ENCODE results near the gene MTRF1L.
A peak's percentile ranks its signal among the peaks of the same experiment; 100 is the strongest.

Gene MTRF1L

DNA sequence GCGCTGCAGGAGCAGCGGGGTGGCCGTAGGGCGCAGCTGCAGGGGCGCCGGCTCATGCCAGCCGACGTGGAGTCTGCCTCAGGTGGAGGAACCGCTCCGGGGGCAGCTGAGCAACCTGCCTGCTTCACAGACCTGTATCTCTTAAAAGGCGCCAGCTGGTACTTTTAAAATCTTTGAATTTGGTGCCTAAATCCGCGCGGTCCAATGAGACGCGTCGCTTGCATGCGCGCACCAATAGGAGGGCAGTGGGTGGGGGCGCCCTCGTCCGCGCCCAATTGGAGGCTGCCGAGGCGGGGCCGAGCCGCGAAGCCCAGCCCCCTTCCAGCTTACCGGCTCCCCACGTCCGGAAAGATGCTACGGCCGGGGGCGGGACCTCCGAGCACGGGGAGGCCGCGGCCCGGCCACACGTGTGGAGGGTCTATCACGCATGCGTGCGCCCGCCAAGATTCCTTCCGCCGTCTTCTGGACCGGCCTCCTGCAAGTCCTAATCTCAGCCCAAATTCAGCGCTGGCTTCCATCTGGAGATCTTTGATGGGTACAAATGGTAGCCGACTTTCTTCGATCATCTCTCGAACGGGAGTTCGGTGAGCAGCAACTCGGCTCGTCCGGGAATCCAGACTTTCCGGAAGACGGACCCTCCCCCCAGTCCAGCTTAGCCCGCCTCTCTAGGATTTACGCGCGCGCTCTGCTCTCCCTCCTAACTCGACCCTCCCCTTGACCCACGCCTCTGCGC, 19.4 kb downstream of the MTRF1L start, which contains the start of gene FBXO5:
Gene FBXO5 (minus strand): TSS at position 138 of the 733 bp plus-strand sequence. CDS start 82 bp downstream, at position 56.
- no peaks in the 10 kb centered on the region for H3K9me3 ChIP-seq (ENCODE audit: control insufficient read depth, low read length)
- no peaks in the 10 kb centered on the region for H3K79me1 ChIP-seq (replicated peaks; ENCODE audit: low read length, poor library complexity, severe bottlenecking)
- peaks cover 2% of the 10 kb centered on the region for H3K4me1 ChIP-seq (ENCODE audit: control insufficient read depth, insufficient read depth, low read depth, low read length)
- no peaks in the 10 kb centered on the region for H3K27me3 ChIP-seq (ENCODE audit: control insufficient read depth in 1 of 2, insufficient read depth in 1 of 2, low read length in 2 of 2)
- WGBS: under 1% methylated on average over 66 of the region's 66 CpGs
- DNase-seq: peak; percentile 98
- H2BK15ac ChIP-seq (ENCODE audit: low read depth, poor library complexity, severe bottlenecking): peak within 1 kb of the TSS; percentile 48
- H2AFZ ChIP-seq (ENCODE audit: low read depth, low read length): peak within 1 kb of the TSS; percentile 14
- peak within 1 kb of the TSS; percentile 94 for H3K9ac ChIP-seq (ENCODE audit: low read length)
- H4K8ac ChIP-seq (ENCODE audit: low read length): peak within 1 kb of the TSS; percentile 78
- peak within 1 kb of the TSS; percentile 87 to 100 for H3K4me3 ChIP-seq (ENCODE audit: insufficient read depth in 1 of 2, low read depth in 1 of 2, low read length in 2 of 2)
- no peak within 1 kb of the TSS for H2AK5ac ChIP-seq (ENCODE audit: low read length, severe bottlenecking)
- H3K36me3 ChIP-seq (ENCODE audit: control insufficient read depth in 1 of 2, insufficient read depth in 2 of 2, low read depth in 1 of 2, low read length in 2 of 2): peaks cover 3 to 4% of the 10 kb centered on the region in 2 experiments
- peak within 1 kb of the TSS; percentile 78 for H2BK120ac ChIP-seq (ENCODE audit: low read depth, low read length)
- H2BK5ac ChIP-seq (ENCODE audit: low read depth, low read length, poor library complexity, severe bottlenecking): peak within 1 kb of the TSS; percentile 36
- peak within 1 kb of the TSS; percentile 67 for H4K91ac ChIP-seq (ENCODE audit: low read length)
- peak within 1 kb of the TSS; percentile 98 to 99 for H3K23ac ChIP-seq (ENCODE audit: low read length in 2 of 2)
- peak within 1 kb of the TSS in 1 of 2 experiments; percentile 88 for H3K14ac ChIP-seq (ENCODE audit: low read length in 2 of 2)
- no peak within 1 kb of the TSS for H2BK12ac ChIP-seq (ENCODE audit: low read length in 2 of 2)
- peak within 1 kb of the TSS; percentile 95 for H3K27ac ChIP-seq (ENCODE audit: low read length, poor library complexity, severe bottlenecking)
- H3K4ac ChIP-seq (ENCODE audit: low read depth in 1 of 2, low read length in 2 of 2): peak within 1 kb of the TSS; percentile 73 to 90
- H3K4me2 ChIP-seq (ENCODE audit: low read length, poor library complexity, severe bottlenecking): peak within 1 kb of the TSS; percentile 100
- peak within 1 kb of the TSS; percentile 73 to 82 for H3K18ac ChIP-seq (ENCODE audit: low read depth in 1 of 2, low read length in 2 of 2)

DNA sequence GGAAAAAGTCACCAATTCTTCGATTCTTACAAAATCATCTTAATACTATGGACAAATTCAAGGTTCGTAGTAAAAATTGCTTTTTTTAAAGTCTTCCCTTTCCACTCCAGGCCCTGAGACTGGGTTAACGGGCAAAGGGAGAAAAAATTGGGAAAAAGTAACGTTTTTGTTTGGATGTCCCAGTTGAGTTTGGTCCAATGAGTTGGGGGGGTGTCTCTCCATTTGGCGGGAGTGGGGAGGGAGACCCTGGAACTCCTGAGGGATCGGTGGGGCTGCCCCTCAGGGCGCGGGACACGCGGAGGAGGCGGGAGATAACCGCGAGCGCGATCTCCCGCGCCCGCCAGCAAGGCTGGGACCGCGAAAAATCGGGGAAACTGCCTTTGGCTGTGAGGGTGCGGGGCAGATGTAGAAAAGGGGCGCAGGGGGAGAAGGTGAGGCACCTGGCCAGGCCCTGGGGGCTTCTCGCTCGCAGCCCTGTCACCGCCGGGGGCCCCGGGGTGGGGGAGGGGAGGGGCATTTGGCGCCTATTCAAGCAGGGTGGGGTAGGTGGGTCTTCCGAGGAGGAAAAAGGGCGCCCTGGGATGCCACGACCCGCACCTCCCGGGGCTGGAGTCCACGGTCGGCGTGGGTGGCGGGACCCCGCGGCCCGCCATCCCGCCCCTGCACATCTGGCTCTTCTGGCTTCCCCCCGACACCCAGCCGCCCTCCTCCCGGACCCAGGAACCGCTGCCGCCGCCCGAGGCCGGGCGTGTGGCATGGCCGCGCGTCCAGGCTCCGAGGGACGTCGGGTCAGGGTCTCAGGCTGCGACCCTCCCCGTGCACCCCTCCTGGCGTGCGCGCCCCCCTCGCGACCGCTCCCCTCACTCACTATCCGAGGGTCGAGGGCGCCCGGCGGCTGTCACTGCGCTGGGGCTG, 20.3 kb downstream of the MTRF1L start:
- peak overlapping the region; percentile 77 for H3K9ac ChIP-seq (ENCODE audit: low read length)
- peak overlapping the region in 1 of 2 experiments; percentile 88 for H3K14ac ChIP-seq (ENCODE audit: low read length in 2 of 2)
- no peaks in the 10 kb centered on the region for H3K27me3 ChIP-seq (ENCODE audit: control insufficient read depth in 1 of 2, insufficient read depth in 1 of 2, low read length in 2 of 2)
- no peak overlapping the region for H2AK5ac ChIP-seq (ENCODE audit: low read length, severe bottlenecking)
- H3K18ac ChIP-seq (ENCODE audit: low read depth in 1 of 2, low read length in 2 of 2): peak overlapping the region in 1 of 2 experiments; percentile 82
- peak overlapping the region; percentile 87 to 100 for H3K4me3 ChIP-seq (ENCODE audit: insufficient read depth in 1 of 2, low read depth in 1 of 2, low read length in 2 of 2)
- H3K9me3 ChIP-seq (ENCODE audit: control insufficient read depth, low read length): no peaks in the 10 kb centered on the region
- peaks cover 2% of the 10 kb centered on the region for H3K4me1 ChIP-seq (ENCODE audit: control insufficient read depth, insufficient read depth, low read depth, low read length)
- H3K4me2 ChIP-seq (ENCODE audit: low read length, poor library complexity, severe bottlenecking): peak overlapping the region; percentile 100
- peaks cover 3 to 4% of the 10 kb centered on the region in 2 experiments for H3K36me3 ChIP-seq (ENCODE audit: control insufficient read depth in 1 of 2, insufficient read depth in 2 of 2, low read depth in 1 of 2, low read length in 2 of 2)
- no peak overlapping the region for H3K27ac ChIP-seq (ENCODE audit: low read length, poor library complexity, severe bottlenecking)
- peak overlapping the region; percentile 78 for H2BK120ac ChIP-seq (ENCODE audit: low read depth, low read length)
- H2BK15ac ChIP-seq (ENCODE audit: low read depth, poor library complexity, severe bottlenecking): peak overlapping the region; percentile 48
- H4K8ac ChIP-seq (ENCODE audit: low read length): peak overlapping the region; percentile 38
- no peaks in the 10 kb centered on the region for H3K79me1 ChIP-seq (replicated peaks; ENCODE audit: low read length, poor library complexity, severe bottlenecking)
- no peak overlapping the region for H2BK5ac ChIP-seq (ENCODE audit: low read depth, low read length, poor library complexity, severe bottlenecking)
- H4K91ac ChIP-seq (ENCODE audit: low read length): peak overlapping the region; percentile 67
- H3K23ac ChIP-seq (ENCODE audit: low read length in 2 of 2): peak overlapping the region; percentile 98 to 99
- H2AFZ ChIP-seq (ENCODE audit: low read depth, low read length): peak overlapping the region; percentile 14
- under 1% methylated on average over 39 of the region's 71 CpGs for WGBS
- no peak overlapping the region for H2BK12ac ChIP-seq (ENCODE audit: low read length in 2 of 2)
- peak overlapping the region in 1 of 2 experiments; percentile 75 for H3K4ac ChIP-seq (ENCODE audit: low read depth in 1 of 2, low read length in 2 of 2)
- DNase-seq: no peak

DNA sequence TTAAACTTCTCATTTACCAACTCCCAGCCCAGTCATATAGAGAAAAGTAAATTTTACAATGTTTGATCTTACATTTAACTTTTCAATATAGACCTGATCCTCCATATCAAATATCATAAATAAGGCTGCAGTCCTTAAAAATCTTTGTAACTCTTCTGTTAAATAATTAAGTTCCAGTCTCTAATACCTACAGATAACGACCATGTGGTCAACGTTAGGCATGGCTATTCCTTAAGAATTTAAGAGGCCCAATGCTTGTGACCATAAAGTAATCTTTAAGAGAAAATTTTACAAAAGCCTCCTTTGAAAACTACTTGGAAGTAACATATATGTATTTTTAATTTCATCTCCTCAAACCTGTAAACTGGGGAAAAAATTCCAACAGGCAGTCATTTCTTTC, 21.3 kb downstream of the MTRF1L start:
- H2AK5ac ChIP-seq (ENCODE audit: low read length, severe bottlenecking): no peak overlapping the region
- H2BK12ac ChIP-seq (ENCODE audit: low read length in 2 of 2): no peak overlapping the region
- H2BK15ac ChIP-seq (ENCODE audit: low read depth, poor library complexity, severe bottlenecking): no peak overlapping the region
- H4K91ac ChIP-seq (ENCODE audit: low read length): no peak overlapping the region
- no peak overlapping the region for H3K4ac ChIP-seq (ENCODE audit: low read depth in 1 of 2, low read length in 2 of 2)
- H3K9me3 ChIP-seq (ENCODE audit: control insufficient read depth, low read length): no peaks in the 10 kb centered on the region
- peak overlapping the region; percentile 77 for H3K9ac ChIP-seq (ENCODE audit: low read length)
- no peaks in the 10 kb centered on the region for H3K27me3 ChIP-seq (ENCODE audit: control insufficient read depth in 1 of 2, insufficient read depth in 1 of 2, low read length in 2 of 2)
- H2BK120ac ChIP-seq (ENCODE audit: low read depth, low read length): no peak overlapping the region
- no peak overlapping the region for H3K23ac ChIP-seq (ENCODE audit: low read length in 2 of 2)
- H3K4me2 ChIP-seq (ENCODE audit: low read length, poor library complexity, severe bottlenecking): no peak overlapping the region
- no peak overlapping the region for H3K18ac ChIP-seq (ENCODE audit: low read depth in 1 of 2, low read length in 2 of 2)
- 33% methylated on average over 1 of the region's 2 CpGs for WGBS
- peak overlapping the region in 1 of 2 experiments; percentile 87 for H3K4me3 ChIP-seq (ENCODE audit: insufficient read depth in 1 of 2, low read depth in 1 of 2, low read length in 2 of 2)
- no peak for DNase-seq
- H4K8ac ChIP-seq (ENCODE audit: low read length): no peak overlapping the region
- H3K14ac ChIP-seq (ENCODE audit: low read length in 2 of 2): no peak overlapping the region
- no peak overlapping the region for H2BK5ac ChIP-seq (ENCODE audit: low read depth, low read length, poor library complexity, severe bottlenecking)
- no peak overlapping the region for H3K27ac ChIP-seq (ENCODE audit: low read length, poor library complexity, severe bottlenecking)
- H2AFZ ChIP-seq (ENCODE audit: low read depth, low read length): no peak overlapping the region
- H3K36me3 ChIP-seq (ENCODE audit: control insufficient read depth in 1 of 2, insufficient read depth in 2 of 2, low read depth in 1 of 2, low read length in 2 of 2): peaks cover 0 to 3% of the 10 kb centered on the region in 2 experiments
- H3K4me1 ChIP-seq (ENCODE audit: control insufficient read depth, insufficient read depth, low read depth, low read length): peaks cover 2% of the 10 kb centered on the region
- no peaks in the 10 kb centered on the region for H3K79me1 ChIP-seq (replicated peaks; ENCODE audit: low read length, poor library complexity, severe bottlenecking)

DNA sequence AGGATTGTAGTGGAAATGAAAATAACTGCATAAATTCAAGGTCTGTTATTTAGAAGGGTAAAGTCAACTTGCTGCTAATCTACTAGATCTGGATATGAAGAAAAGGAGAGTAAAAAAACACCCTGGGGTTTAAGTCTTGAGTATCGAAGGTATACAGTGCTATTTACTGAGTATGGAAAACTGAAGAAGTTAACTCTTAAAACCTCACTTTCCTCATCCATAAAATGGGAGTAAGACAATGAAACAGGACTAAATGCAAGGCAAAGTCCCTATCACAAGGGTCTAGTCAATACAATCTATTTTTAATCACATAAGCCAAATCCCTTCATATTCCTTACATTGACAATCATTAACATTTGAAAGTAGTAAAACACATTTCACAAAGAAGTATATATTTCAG, 21.9 kb downstream of the MTRF1L start:
- no peaks in the 10 kb centered on the region for H3K27me3 ChIP-seq (ENCODE audit: control insufficient read depth in 1 of 2, insufficient read depth in 1 of 2, low read length in 2 of 2)

More for the DNA sequence above, 21.9 kb downstream of the MTRF1L start:
- H3K18ac ChIP-seq (ENCODE audit: low read depth in 1 of 2, low read length in 2 of 2): no peak overlapping the region
- no peak overlapping the region for H2BK5ac ChIP-seq (ENCODE audit: low read depth, low read length, poor library complexity, severe bottlenecking)
- H3K4me2 ChIP-seq (ENCODE audit: low read length, poor library complexity, severe bottlenecking): no peak overlapping the region
- 60% methylated on average over 1 of the region's 1 CpG for WGBS
- H2AFZ ChIP-seq (ENCODE audit: low read depth, low read length): no peak overlapping the region
- DNase-seq: no peak
- H4K91ac ChIP-seq (ENCODE audit: low read length): no peak overlapping the region
- H2BK120ac ChIP-seq (ENCODE audit: low read depth, low read length): no peak overlapping the region
- H3K23ac ChIP-seq (ENCODE audit: low read length in 2 of 2): no peak overlapping the region
- no peak overlapping the region for H4K8ac ChIP-seq (ENCODE audit: low read length)
- H3K4ac ChIP-seq (ENCODE audit: low read depth in 1 of 2, low read length in 2 of 2): no peak overlapping the region
- H2BK12ac ChIP-seq (ENCODE audit: low read length in 2 of 2): no peak overlapping the region
- peaks cover 2% of the 10 kb centered on the region for H3K4me1 ChIP-seq (ENCODE audit: control insufficient read depth, insufficient read depth, low read depth, low read length)
- no peaks in the 10 kb centered on the region for H3K9me3 ChIP-seq (ENCODE audit: control insufficient read depth, low read length)
- H3K14ac ChIP-seq (ENCODE audit: low read length in 2 of 2): no peak overlapping the region
- no peak overlapping the region for H2BK15ac ChIP-seq (ENCODE audit: low read depth, poor library complexity, severe bottlenecking)
- no peak overlapping the region for H3K27ac ChIP-seq (ENCODE audit: low read length, poor library complexity, severe bottlenecking)
- no peaks in the 10 kb centered on the region for H3K79me1 ChIP-seq (replicated peaks; ENCODE audit: low read length, poor library complexity, severe bottlenecking)
- H3K4me3 ChIP-seq (ENCODE audit: insufficient read depth in 1 of 2, low read depth in 1 of 2, low read length in 2 of 2): peak overlapping the region in 1 of 2 experiments; percentile 87
- peaks cover 0 to 3% of the 10 kb centered on the region in 2 experiments for H3K36me3 ChIP-seq (ENCODE audit: control insufficient read depth in 1 of 2, insufficient read depth in 2 of 2, low read depth in 1 of 2, low read length in 2 of 2)
- peak overlapping the region; percentile 77 for H3K9ac ChIP-seq (ENCODE audit: low read length)
- no peak overlapping the region for H2AK5ac ChIP-seq (ENCODE audit: low read length, severe bottlenecking)
